HCT116 (cell line): ENCODE data around the gene LSM12. TPM values are rescaled to one million over a fixed set of nuclear protein-coding genes. Genes with fewer than 3 reads are reported as not detected.
A peak's percentile ranks its signal among the peaks of the same experiment; 100 is the strongest.

Experiments used
- ATAC-seq: fragments of 200-7000 bp; cut with Tn5 transposase; 2 replicates; pipeline ENCODE4 v1.9.1; 2020; ENCODE audit warnings: mild to moderate bottlenecking, moderate library complexity
- BruUV-seq: library from RNA; stranded (reverse); fragments of 400-500 nt; replicated peaks from 2 replicates; lab custom pipeline; 2021; lab: Mats Ljungman, UMichigan
- CTCF ChIA-PET: fragments of 300-600 bp; sonication (Branson Sonifier 250); formaldehyde crosslinking; loops from one replicate; lab custom pipeline; 2021; ENCODE audit warnings: antibody characterized with exemption; lab: Charles Lee
- POLR2A ChIA-PET: fragments of 300-600, 350-600 bp; sonication (Branson Sonifier 250); formaldehyde crosslinking; loops from one replicate; lab custom pipeline; 2021; ENCODE audit warnings: antibody characterized with exemption; lab: Charles Lee
- RAD21 ChIA-PET, 2 experiments: fragments of 300-600 bp; sonication (Branson Sonifier 250); formaldehyde crosslinking; loops; one replicate each; lab custom pipeline; 2023; ENCODE audit warnings: low total read pairs in 2 of 2; ENCODE audit not compliant: uncharacterized antibody in 2 of 2, unreplicated experiment in 2 of 2, low non-redundant PET in 1 of 2; lab: Charles Lee
- DNase-seq: peaks from one replicate; pipeline ENCODE4 v3.0.0-alpha.2; 2010; ENCODE audit warnings: low read depth, low spot score
- H2AFZ ChIP-seq: fragments of 200-600 bp; shearing (Covaris generic), sonication (generic); 2 replicates; pipeline ENCODE4 v1.6.1; 2017; ENCODE audit warnings: low read depth, mixed run types, mixed read lengths, antibody characterized with exemption, low read length; ENCODE audit not compliant: poor library complexity, severe bottlenecking
- H3K27ac ChIP-seq: 2 replicates; pipeline ENCODE4 v1.5.1; 2012; ENCODE audit warnings: low read depth, low read length
- H3K27me3 ChIP-seq: fragments of 200-600 bp; sonication (generic); 2 replicates; pipeline ENCODE4 v1.6.1; 2016; ENCODE audit warnings: mixed run types, low read length, mixed read lengths; ENCODE audit not compliant: insufficient read depth
- H3K36me3 ChIP-seq, 2 experiments: fragments of 200-500 bp in 1 of 2; fragments of 200-600 bp in 1 of 2; sonication (Bioruptor generic) in 1 of 2; sonication (generic) in 1 of 2; 2 replicates each; pipeline versions ENCODE4 v1.5.1 to v1.6.1; 2014 to 2016; ENCODE audit warnings: low read length in 2 of 2, inconsistent platforms in 1 of 2, mixed read lengths in 1 of 2, mixed run types in 1 of 2; ENCODE audit not compliant: insufficient read depth in 2 of 2, control insufficient read depth in 1 of 2
- H3K4me1 ChIP-seq, 2 experiments: fragments of 200-600 bp in 1 of 2; sonication (generic) in 1 of 2; 2 replicates each; pipeline versions ENCODE4 v1.5.1 to v1.6.1; 2012 to 2017; ENCODE audit warnings: low read length in 2 of 2, inconsistent platforms in 1 of 2, mild to moderate bottlenecking in 1 of 2, mixed read lengths in 1 of 2, mixed run types in 1 of 2, moderate library complexity in 1 of 2; ENCODE audit not compliant: insufficient read depth in 2 of 2, control insufficient read depth in 1 of 2
- H3K4me2 ChIP-seq: fragments of 200-600 bp; sonication (generic); 2 replicates; pipeline ENCODE4 v1.6.1; 2017; ENCODE audit warnings: mixed run types, low read length, mixed read lengths
- H3K4me3 ChIP-seq, 2 experiments: fragments of 200-600 bp in 1 of 2; sonication (generic) in 1 of 2; replicated peaks in 1 of 2; 2 replicates each; pipeline ENCODE4 v1.5.1; 2011 to 2016; ENCODE audit warnings: low read length in 2 of 2, control low read depth in 1 of 2, low read depth in 1 of 2, mild to moderate bottlenecking in 1 of 2, mixed read lengths in 1 of 2, mixed run types in 1 of 2
- H3K79me2 ChIP-seq: fragments of 200-600 bp; sonication (generic); 2 replicates; pipeline ENCODE4 v1.6.1; 2017; ENCODE audit warnings: mild to moderate bottlenecking, mixed run types, low read length, moderate library complexity, mixed read lengths; ENCODE audit not compliant: insufficient read depth
- H3K9ac ChIP-seq: fragments of 200-600 bp; sonication (generic); 2 replicates; pipeline ENCODE4 v1.6.1; 2016; ENCODE audit warnings: low read length, mixed read lengths
- H3K9me2 ChIP-seq: fragments of 200-600 bp; sonication (generic), shearing (Covaris generic); 2 replicates; pipeline ENCODE4 v1.6.1; 2017; ENCODE audit warnings: mixed run types, mild to moderate bottlenecking, moderate library complexity; ENCODE audit not compliant: insufficient read depth
- H3K9me3 ChIP-seq, 2 experiments: fragments of 200-500 bp in 1 of 2; fragments of 200-600 bp in 1 of 2; sonication (Bioruptor generic) in 1 of 2; sonication (generic) in 1 of 2; 2 replicates each; pipeline ENCODE4 v1.6.1; 2014 to 2017; ENCODE audit warnings: low read length in 2 of 2, mixed read lengths in 2 of 2, inconsistent platforms in 1 of 2, low read depth in 1 of 2, mild to moderate bottlenecking in 1 of 2, mixed run types in 1 of 2, moderate library complexity in 1 of 2; ENCODE audit not compliant: control insufficient read depth in 1 of 2, insufficient read depth in 1 of 2
- H4K20me1 ChIP-seq: fragments of 200-600 bp; sonication (generic), shearing (Covaris generic); 2 replicates; pipeline ENCODE4 v1.6.1; 2017; ENCODE audit warnings: mixed run types, mild to moderate bottlenecking, moderate library complexity; ENCODE audit not compliant: insufficient read depth
- CTCF ChIP-seq, 3 experiments: fragments of 200-600 bp in 1 of 3; sonication (generic) in 1 of 3; IDR thresholded peaks in 2 of 3; conservative IDR thresholded peaks in 1 of 3; 2 replicates each; pipeline ENCODE4 v1.5.1; 2012 to 2017; ENCODE audit warnings: low read depth in 2 of 3, low read length in 2 of 3, antibody characterized with exemption in 1 of 3, borderline replicate concordance in 1 of 3, control low read depth in 1 of 3, mild to moderate bottlenecking in 1 of 3, mixed read lengths in 1 of 3, mixed run types in 1 of 3, moderate library complexity in 1 of 3; ENCODE audit not compliant: insufficient read depth in 1 of 3
- POLR2AphosphoS5 ChIP-seq: IDR thresholded peaks from 2 replicates; pipeline ENCODE4 v1.6.1; 2011; ENCODE audit warnings: mild to moderate bottlenecking, low read depth, low read length, moderate library complexity
- intact Hi-C: fragments of 100-400 bp; cut with micrococcal nuclease; formaldehyde crosslinking; loops from 2 replicates; pipeline ENCODE4 v1.10.0; 2022
- total RNA-seq: library from RNA; stranded (reverse); gene quantifications from one replicate; pipeline ENCODE4 v1.2.1, GENCODE V29; 2021; ENCODE audit not compliant: unreplicated experiment

LSM12 gene
- total RNA-seq, 1 experiment from 2014 or later = 99.6 TPM

GRCh38 chr17:44008205-44008909, 58.1 kb downstream of the LSM12 start:
- RAD21 ChIA-PET = no interaction called here
- intact Hi-C loops = no loop called here
- H2AFZ ChIP-seq = no peak overlapping the region
- H3K27ac ChIP-seq = peak overlapping the region; percentile 81
- no peaks in the 10 kb centered on the region for H3K9me2 ChIP-seq
- CTCF ChIA-PET = interaction anchor here (0.6 to 1.7 kb wide), 2 partner anchors 68 to 770 kb away, joined by 3 to 6 read pairs; no protein-coding TSS in a partner anchor
- H3K9me3 ChIP-seq = no peaks in the 10 kb centered on the region
- H3K4me1 ChIP-seq = peaks cover 35 to 72% of the 10 kb centered on the region in 2 experiments
- BruUV-seq = no TSS peak
- H3K79me2 ChIP-seq = peaks cover 46% of the 10 kb centered on the region
- H4K20me1 ChIP-seq = no peaks in the 10 kb centered on the region
- no peak overlapping the region for H3K4me3 ChIP-seq
- TF ChIP-seq CTCF (IDR thresholded peaks at IDR 0.05 in 2 of 3, conservative IDR thresholded peaks at IDR 0.05 in 1 of 3; ENCODE audit: borderline replicate concordance in 1 of 3, insufficient read depth in 1 of 3, low read depth in 2 of 3, low read length in 2 of 3) (peak in 2 of 3 experiments; percentile 9 to 22; a peak in 1 of 6 replicates), POLR2AphosphoS5 (no peak)
- H3K9ac ChIP-seq = no peak overlapping the region
- no peaks in the 10 kb centered on the region for H3K27me3 ChIP-seq
- POLR2A ChIA-PET = interaction anchor here (0.7 kb wide), 1 partner anchor 140 kb away, joined by 3 read pairs; no protein-coding TSS in a partner anchor
- DNase-seq = no peak
- H3K36me3 ChIP-seq = peaks cover 10 to 21% of the 10 kb centered on the region in 2 experiments; a peak in 3 of 4 replicates
- ATAC-seq = no peak
- H3K4me2 ChIP-seq = no peak overlapping the region; the same call in 1 of the 2 replicates
